HG03066 (cell line): ENCODE measurements around the gene HBS1L.

Source experiments
- ATAC-seq: cut with Tn5 transposase; IDR thresholded peaks from one replicate; pipeline ENCODE4 v1.9.1; 2021; ENCODE audit warnings: low read depth; ENCODE audit not compliant: unreplicated experiment

Gene HBS1L

GRCh38 chr6:135043364-135043763, 11.3 kb downstream of the HBS1L start:
- ATAC-seq = no peak

GRCh38 chr6:135038335-135038734, 16.3 kb downstream of the HBS1L start:
- no peak for ATAC-seq

GRCh38 chr6:135037541-135037940, 17.1 kb downstream of the HBS1L start:
- no peak for ATAC-seq

GRCh38 chr6:135036731-135037420, 17.7 kb downstream of the HBS1L start:
- no peak for ATAC-seq

- no peak for ATAC-seq
Observed at GRCh38 chr6:135033238-135033637, 21.4 kb downstream of the HBS1L start.

- no peak for ATAC-seq
Observed at GRCh38 chr6:135030532-135031178, 24.0 kb downstream of the HBS1L start.

- ATAC-seq = peak; percentile 90
Observed at GRCh38 chr6:135030056-135030473, 24.6 kb downstream of the HBS1L start.

GRCh38 chr6:135025775-135026174, 28.8 kb downstream of the HBS1L start:
- ATAC-seq = no peak

- ATAC-seq = no peak
Observed at GRCh38 chr6:135025175-135025574, 29.4 kb downstream of the HBS1L start.

- no peak for ATAC-seq
Observed at GRCh38 chr6:135022050-135022697, 32.4 kb downstream of the HBS1L start.

- ATAC-seq = peak; percentile 68
Observed at GRCh38 chr6:135021310-135022049, 33.1 kb downstream of the HBS1L start.

- no peak for ATAC-seq
Observed at GRCh38 chr6:135018941-135019340, 35.7 kb downstream of the HBS1L start.

- ATAC-seq = no peak
Observed at GRCh38 chr6:135018052-135018451, 36.6 kb downstream of the HBS1L start.

GRCh38 chr6:135014353-135014832, 40.2 kb downstream of the HBS1L start:
- ATAC-seq = peak; percentile 97

GRCh38 chr6:135013211-135013610, 41.4 kb downstream of the HBS1L start:
- no peak for ATAC-seq

GRCh38 chr6:135012764-135013163, 41.9 kb downstream of the HBS1L start:
- no peak for ATAC-seq

GRCh38 chr6:135012349-135012748, 42.3 kb downstream of the HBS1L start:
- ATAC-seq = no peak

GRCh38 chr6:135008941-135009290, 45.7 kb downstream of the HBS1L start:
- peak; percentile 24 for ATAC-seq

GRCh38 chr6:135008072-135008940, 46.3 kb downstream of the HBS1L start:
- peak; percentile 91 for ATAC-seq

GRCh38 chr6:135006386-135006914, 48.2 kb downstream of the HBS1L start:
- no peak for ATAC-seq
